Large intestine (tissue), 3 donors: ENCODE data around the gene RASA3. TPM values are rescaled to one million over a fixed set of nuclear protein-coding genes. Genes with fewer than 3 reads are reported as not detected.

ENCODE experiments used
- DNase-seq, 2 donors: peaks; one replicate each; pipeline versions ENCODE4 v3.0.0 to v3.0.0-alpha.2; 2013
- H3K27ac ChIP-seq: one replicate; pipeline ENCODE4 v1.5.1; 2013; ENCODE audit warnings: low read length
- H3K27me3 ChIP-seq: 2 replicates; pipeline ENCODE4 v1.6.1; 2013; ENCODE audit warnings: low read length; ENCODE audit not compliant: control insufficient read depth, insufficient read depth
- H3K36me3 ChIP-seq: 2 replicates; pipeline ENCODE4 v1.6.1; 2013; ENCODE audit warnings: low read length; ENCODE audit not compliant: control insufficient read depth, insufficient read depth
- H3K4me1 ChIP-seq: one replicate; pipeline ENCODE4 v1.6.1; 2013; ENCODE audit warnings: low read length; ENCODE audit not compliant: control insufficient read depth, insufficient read depth
- H3K4me3 ChIP-seq: one replicate; pipeline ENCODE4 v1.5.1; 2013; ENCODE audit warnings: low read length
- H3K9me3 ChIP-seq: one replicate; pipeline ENCODE4 v1.6.1; 2013; ENCODE audit warnings: mild to moderate bottlenecking, low read depth, low read length, moderate library complexity; ENCODE audit not compliant: control insufficient read depth
- WGBS: methylation state at CpG from one replicate; pipeline ENCODE4 v1.1.5; 2013; ENCODE audit warnings: low lambda C conversion rate; ENCODE audit not compliant: insufficient coverage; 5-methylcytosine and 5-hydroxymethylcytosine counted together
- polyA plus RNA-seq: library from polyadenylated mRNA; unstranded; fragments of 120-200 nt; gene quantifications from one replicate; pipeline ENCODE4 v1.2.1, GENCODE V29; 2013

The RASA3 gene
- polyA plus RNA-seq, 1 donor, result 8.3 TPM

GRCh38 chr13:113936166-113936965, 196.1 kb downstream of the RASA3 start:
- no peaks in the 10 kb centered on the region for H3K36me3 ChIP-seq
- H3K27ac ChIP-seq, result no peak overlapping the region
- H3K4me3 ChIP-seq, result no peak overlapping the region
- WGBS, result no CpG with 5 or more reads among the region's 25 CpGs
- no peak for DNase-seq
- no peaks in the 10 kb centered on the region for H3K27me3 ChIP-seq
- H3K4me1 ChIP-seq, result peaks cover 39% of the 10 kb centered on the region
- no peaks in the 10 kb centered on the region for H3K9me3 ChIP-seq

GRCh38 chr13:113935001-113935844, 197.2 kb downstream of the RASA3 start:
- WGBS, result no CpG with 5 or more reads among the region's 21 CpGs
- H3K9me3 ChIP-seq, result no peaks in the 10 kb centered on the region
- H3K27ac ChIP-seq, result no peak overlapping the region
- no peaks in the 10 kb centered on the region for H3K27me3 ChIP-seq
- H3K36me3 ChIP-seq, result no peaks in the 10 kb centered on the region
- peaks cover 38% of the 10 kb centered on the region for H3K4me1 ChIP-seq
- H3K4me3 ChIP-seq, result no peak overlapping the region
- no peak for DNase-seq

- Histone ChIP-seq H3K36me3 (no peaks in the 10 kb centered on the region), H3K4me3 (no peak overlapping the region), H3K4me1 (peaks cover 34% of the 10 kb centered on the region), H3K9me3 (no peaks in the 10 kb centered on the region), H3K27ac (no peak overlapping the region), H3K27me3 (no peaks in the 10 kb centered on the region)
- WGBS, result no CpG with 5 or more reads among the region's 14 CpGs
- DNase-seq, result no peak
Measured at GRCh38 chr13:113934576-113934975, 197.8 kb downstream of the RASA3 start.

- H3K9me3 ChIP-seq, result no peaks in the 10 kb centered on the region
- no peak for DNase-seq
- H3K27ac ChIP-seq, result no peak overlapping the region
- WGBS, result no CpG with 5 or more reads among the region's 22 CpGs
- no peaks in the 10 kb centered on the region for H3K36me3 ChIP-seq
- no peak overlapping the region for H3K4me3 ChIP-seq
- peaks cover 28% of the 10 kb centered on the region for H3K4me1 ChIP-seq
- no peaks in the 10 kb centered on the region for H3K27me3 ChIP-seq
Measured at GRCh38 chr13:113933901-113934300, 198.5 kb downstream of the RASA3 start.

- Histone ChIP-seq H3K4me3 (no peak overlapping the region), H3K9me3 (no peaks in the 10 kb centered on the region), H3K36me3 (no peaks in the 10 kb centered on the region), H3K27me3 (no peaks in the 10 kb centered on the region), H3K27ac (no peak overlapping the region), H3K4me1 (peaks cover 8% of the 10 kb centered on the region)
- WGBS, result 75% methylated on average over 1 of the region's 16 CpGs
- no peak for DNase-seq
Measured at GRCh38 chr13:113931841-113932459, 200.5 kb downstream of the RASA3 start.

- no peaks in the 10 kb centered on the region for H3K9me3 ChIP-seq
- no CpG with 5 or more reads among the region's 36 CpGs for WGBS
- H3K36me3 ChIP-seq, result no peaks in the 10 kb centered on the region
- DNase-seq, result no peak
- H3K4me3 ChIP-seq, result no peak overlapping the region
- peaks cover 8% of the 10 kb centered on the region for H3K4me1 ChIP-seq
- H3K27ac ChIP-seq, result no peak overlapping the region
- H3K27me3 ChIP-seq, result no peaks in the 10 kb centered on the region
Measured at GRCh38 chr13:113930671-113931637, 201.5 kb downstream of the RASA3 start.

GRCh38 chr13:113929628-113930615, 202.5 kb downstream of the RASA3 start:
- no peaks in the 10 kb centered on the region for H3K36me3 ChIP-seq
- no CpG with 5 or more reads among the region's 38 CpGs for WGBS
- DNase-seq, result no peak

GRCh38 chr13:113928685-113929627, 203.5 kb downstream of the RASA3 start:
- Histone ChIP-seq H3K27ac (no peak overlapping the region), H3K9me3 (no peaks in the 10 kb centered on the region), H3K4me3 (no peak overlapping the region), H3K27me3 (no peaks in the 10 kb centered on the region), H3K36me3 (no peaks in the 10 kb centered on the region), H3K4me1 (no peaks in the 10 kb centered on the region)
- peak in 1 of 2 donors; percentile 27 for DNase-seq
- WGBS, result no CpG with 5 or more reads among the region's 26 CpGs

More at GRCh38 chr13:113929628-113930615, 202.5 kb downstream of the RASA3 start:
- Histone ChIP-seq H3K27me3 (no peaks in the 10 kb centered on the region), H3K27ac (no peak overlapping the region), H3K9me3 (no peaks in the 10 kb centered on the region), H3K4me3 (no peak overlapping the region), H3K4me1 (peaks cover 4% of the 10 kb centered on the region)
